WTC11 (cell line): ENCODE measurements around the gene USP54. TPM values are rescaled to one million over a fixed set of nuclear protein-coding genes. Genes with fewer than 3 reads are reported as not detected.

ENCODE experiments used
- ATAC-seq: fragments of 200-7000 bp; cut with Tn5 transposase; 2 replicates; pipeline ENCODE4 v1.10.0; 2021; ENCODE audit warnings: mild to moderate bottlenecking, moderate library complexity
- CTCF ChIA-PET: fragments of 300-600 bp; sonication (Branson Sonifier 250); formaldehyde crosslinking; loops from one replicate; lab custom pipeline; 2021; ENCODE audit warnings: antibody characterized with exemption; lab: Charles Lee
- POLR2A ChIA-PET: fragments of 350-600 bp; sonication (Branson Sonifier 250); formaldehyde crosslinking; loops from one replicate; lab custom pipeline; 2021; ENCODE audit warnings: antibody characterized with exemption; lab: Charles Lee
- DNase-seq: peaks from one replicate; pipeline ENCODE4 v3.0.0; 2021; ENCODE audit warnings: low spot score
- H3K27ac Mint-ChIP-seq: 2 replicates; pipeline ENCODE4 v1.8.0; 2021; ENCODE audit warnings: mixed read lengths
- H3K27me3 Mint-ChIP-seq: 2 replicates; pipeline ENCODE4 v1.8.0; 2021; ENCODE audit warnings: low read depth, mild to moderate bottlenecking, moderate library complexity, mixed read lengths
- H3K36me3 Mint-ChIP-seq: 2 replicates; pipeline ENCODE4 v1.8.0; 2021; ENCODE audit warnings: mixed read lengths
- H3K4me1 Mint-ChIP-seq: 2 replicates; pipeline ENCODE4 v1.8.0; 2022; ENCODE audit warnings: mixed read lengths
- H3K4me3 Mint-ChIP-seq: 2 replicates; pipeline ENCODE4 v1.8.0; 2021; ENCODE audit warnings: mild to moderate bottlenecking, moderate library complexity, mixed read lengths
- H3K9me3 Mint-ChIP-seq: 2 replicates; pipeline ENCODE4 v1.8.0; 2021; ENCODE audit warnings: mixed read lengths
- ATF3 ChIP-seq: sonication (generic); formaldehyde crosslinking; conservative IDR thresholded peaks from 2 replicates; pipeline ENCODE4 v1.8.1; 2022; ENCODE audit warnings: mild to moderate bottlenecking, missing genetic modification reagents
- CDX4 ChIP-seq: fragments of 250-450 bp; sonication (Bioruptor Pico); IDR thresholded peaks from 2 replicates; pipeline ENCODE4 v1.9.0; 2021; ENCODE audit warnings: moderate library complexity, mild to moderate bottlenecking, inconsistent platforms, borderline replicate concordance
- CREB1 ChIP-seq: sonication (generic); formaldehyde crosslinking; IDR thresholded peaks from 2 replicates; pipeline ENCODE4 v1.8.0; 2023; ENCODE audit warnings: mild to moderate bottlenecking, missing genetic modification reagents
- CREM ChIP-seq: sonication (generic); formaldehyde crosslinking; IDR thresholded peaks from 2 replicates; pipeline ENCODE4 v1.8.1; 2022; ENCODE audit warnings: mild to moderate bottlenecking, missing genetic modification reagents, moderate library complexity
- ETV6 ChIP-seq: sonication (generic); formaldehyde crosslinking; IDR thresholded peaks from 2 replicates; pipeline ENCODE4 v1.8.1; 2022; ENCODE audit warnings: mild to moderate bottlenecking, missing genetic modification reagents
- FOXK1 ChIP-seq: sonication (generic); formaldehyde crosslinking; IDR thresholded peaks from 2 replicates; pipeline ENCODE4 v1.8.0; 2022; ENCODE audit warnings: mild to moderate bottlenecking, moderate library complexity, missing genetic modification reagents
- FOXP1 ChIP-seq: sonication (generic); formaldehyde crosslinking; IDR thresholded peaks from 2 replicates; pipeline ENCODE4 v1.8.0; 2022; ENCODE audit warnings: missing genetic modification reagents, mild to moderate bottlenecking, moderate library complexity, borderline replicate concordance
- GABPB1 ChIP-seq: sonication (generic); formaldehyde crosslinking; IDR thresholded peaks from 2 replicates; pipeline ENCODE4 v1.8.1; 2023; ENCODE audit warnings: mild to moderate bottlenecking, missing genetic modification reagents
- GRHL2 ChIP-seq: fragments of 250-450 bp; sonication (Bioruptor Pico); IDR thresholded peaks from 2 replicates; pipeline ENCODE4 v1.8.0; 2022; ENCODE audit warnings: mild to moderate bottlenecking, moderate library complexity; ENCODE audit not compliant: insufficient replicate concordance, severe bottlenecking
- HMGXB4 ChIP-seq: sonication (generic); formaldehyde crosslinking; IDR thresholded peaks from 2 replicates; pipeline ENCODE4 v1.8.1; 2023; ENCODE audit warnings: mild to moderate bottlenecking, moderate library complexity, missing genetic modification reagents
- JUN ChIP-seq: sonication (generic); formaldehyde crosslinking; IDR thresholded peaks from 2 replicates; pipeline ENCODE4 v1.8.0; 2023; ENCODE audit warnings: mild to moderate bottlenecking, missing genetic modification reagents
- KAT7 ChIP-seq: sonication (generic); formaldehyde crosslinking; IDR thresholded peaks from 2 replicates; pipeline ENCODE4 v1.8.1; 2023; ENCODE audit warnings: missing genetic modification reagents, mild to moderate bottlenecking, borderline replicate concordance
- MAX ChIP-seq: sonication (generic); formaldehyde crosslinking; IDR thresholded peaks from 2 replicates; pipeline ENCODE4 v1.8.0; 2022; ENCODE audit warnings: mild to moderate bottlenecking, missing genetic modification reagents
- MXD4 ChIP-seq: fragments of 250-450 bp; sonication (Bioruptor Pico); IDR thresholded peaks from 2 replicates; pipeline ENCODE4 v1.8.0; 2021; ENCODE audit warnings: mild to moderate bottlenecking, moderate library complexity, borderline replicate concordance
- MYBL2 ChIP-seq: sonication (generic); formaldehyde crosslinking; IDR thresholded peaks from 2 replicates; pipeline ENCODE4 v1.8.1; 2023; ENCODE audit warnings: mild to moderate bottlenecking, moderate library complexity, missing genetic modification reagents
- NFATC4 ChIP-seq: fragments of 250-450 bp; sonication (Bioruptor Pico); IDR thresholded peaks from 2 replicates; pipeline ENCODE4 v1.9.0; 2021; ENCODE audit warnings: mild to moderate bottlenecking
- NFE2L1 ChIP-seq: sonication (generic); formaldehyde crosslinking; IDR thresholded peaks from 2 replicates; pipeline ENCODE4 v1.8.1; 2023; ENCODE audit warnings: missing genetic modification reagents
- OVOL2 ChIP-seq: fragments of 250-450 bp; sonication (Bioruptor Pico); IDR thresholded peaks from 2 replicates; pipeline ENCODE4 v1.9.0; 2021; ENCODE audit warnings: mild to moderate bottlenecking, borderline replicate concordance
- SP1 ChIP-seq: sonication (generic); formaldehyde crosslinking; conservative IDR thresholded peaks from 2 replicates; pipeline ENCODE4 v1.8.1; 2022; ENCODE audit warnings: missing genetic modification reagents
- ZBTB21 ChIP-seq: sonication (generic); formaldehyde crosslinking; IDR thresholded peaks from 2 replicates; pipeline ENCODE4 v1.8.1; 2023; ENCODE audit warnings: mild to moderate bottlenecking, missing genetic modification reagents, borderline replicate concordance
- ZNF232 ChIP-seq: sonication (generic); formaldehyde crosslinking; IDR thresholded peaks from 2 replicates; pipeline ENCODE4 v1.8.0; 2022; ENCODE audit warnings: mild to moderate bottlenecking, missing genetic modification reagents
- ZNF671 ChIP-seq: fragments of 250-450 bp; sonication (Bioruptor Pico); IDR thresholded peaks from 2 replicates; pipeline ENCODE4 v1.8.0; 2021; ENCODE audit warnings: mild to moderate bottlenecking
- total RNA-seq: library from RNA; stranded (reverse); gene quantifications from 3 replicates; pipeline ENCODE4 v1.2.3, GENCODE V29; 2021

Gene USP54
- total RNA-seq, 1 experiment from 2014 or later = 39.8 TPM

- TF ChIP-seq KAT7 (CRISPR knock-in tag) (no peak), ATF3 (CRISPR knock-in tag) (no peak), GRHL2 (no peak), ETV6 (CRISPR knock-in tag) (no peak), SP1 (CRISPR knock-in tag) (no peak), HMGXB4 (no peak), ZNF671 (no peak), MXD4 (CRISPR knock-in tag) (no peak), OVOL2 (CRISPR knock-in tag) (no peak)
- TF ChIP-seq, all 79 proteins: peak for 0
These were observed 36.2 kb upstream of the USP54 start (continued) for GRCh38 chr10:73627300-73627699.

GRCh38 chr10:73625884-73626752 is 35.0 kb upstream of the USP54 start:
- peak; percentile 96 for ATAC-seq
- Mint-ChIP-seq H3K36me3 (no peaks in the 10 kb centered on the region), H3K27ac (peak overlapping the region; percentile 96), H3K9me3 (no peaks in the 10 kb centered on the region), H3K4me3 (peak overlapping the region; percentile 97), H3K27me3 (no peaks in the 10 kb centered on the region; the same call in 1 of the 2 replicates), H3K4me1 (peaks cover 20% of the 10 kb centered on the region)
- ChIA-PET POLR2A (interaction anchor here (0.9 to 1.4 kb wide), 7 partner anchors 10 to 379 kb away, joined by 3 to 10 read pairs (median 4); partner anchors contain the start of genes DNAJC9 and USP54), CTCF (interaction anchor here (0.6 to 1.7 kb wide), 4 partner anchors 17 to 96 kb away, joined by 5 to 12 read pairs (median 8); no protein-coding TSS in a partner anchor)
- DNase-seq = peak; percentile 93
- TF ChIP-seq GABPB1 (CRISPR knock-in tag) (0 out of 2 replicates have a peak, but pooled peaks have one; percentile 21), SP1 (CRISPR knock-in tag) (peak; percentile 55), ZBTB21 (CRISPR knock-in tag) (no peak), JUN (CRISPR knock-in tag) (no peak), ZNF671 (no peak), ZNF232 (CRISPR knock-in tag) (0 out of 2 replicates have a peak, but pooled peaks have one; percentile 37), MYBL2 (CRISPR knock-in tag) (0 out of 2 replicates have a peak, but pooled peaks have one; percentile 50), CREM (CRISPR knock-in tag) (no peak), FOXP1 (CRISPR knock-in tag) (peak; percentile 80), MAX (CRISPR knock-in tag) (peak; percentile 69), CDX4 (CRISPR knock-in tag) (no peak), NFE2L1 (CRISPR knock-in tag) (peak; percentile 28; the same call in 1 of the 2 replicates), CREB1 (0 out of 2 replicates have a peak, but pooled peaks have one; percentile 30), NFATC4 (CRISPR knock-in tag) (no peak), FOXK1 (CRISPR knock-in tag) (0 out of 2 replicates have a peak, but pooled peaks have one; percentile 48)
